Psoas muscle (tissue), 8 donors: Measurements from ENCODE around the gene BIRC5. TPM values are rescaled to one million over a fixed set of nuclear protein-coding genes. Genes with fewer than 3 reads are reported as not detected.

Experiments
- ATAC-seq, 4 donors: fragments of 200-7000 bp; cut with Tn5 transposase; one replicate each; pipeline ENCODE4 v1.9.1; 2020; ENCODE audit warnings: moderate library complexity in 3 of 4, mild to moderate bottlenecking in 2 of 4
- DNase-seq, 2 donors: peaks; one replicate each; pipeline ENCODE4 v3.0.0-alpha.2; 2020
- H3K27ac ChIP-seq: fragments of 200-600 bp; one replicate; pipeline ENCODE4 v1.8.0; 2022
- H3K27me3 ChIP-seq, 3 donors: fragments of 200-600 bp in 1 of 3; one replicate each; pipeline versions ENCODE4 v1.6.1 to v1.8.0; 2013 to 2022; ENCODE audit warnings: low read length in 2 of 3, mild to moderate bottlenecking in 2 of 3, moderate library complexity in 1 of 3; ENCODE audit not compliant: insufficient read depth in 3 of 3
- H3K36me3 ChIP-seq, 2 donors: fragments of 200-600 bp in 1 of 2; one replicate each; pipeline versions ENCODE4 v1.6.1 to v1.8.0; 2013 to 2022; ENCODE audit warnings: low read depth in 1 of 2, mild to moderate bottlenecking in 1 of 2, moderate library complexity in 1 of 2; ENCODE audit not compliant: insufficient read depth in 1 of 2
- H3K4me1 ChIP-seq: fragments of 200-600 bp; one replicate; pipeline ENCODE4 v1.8.0; 2022
- H3K4me3 ChIP-seq: fragments of 200-600 bp; one replicate; pipeline ENCODE4 v1.8.0; 2022; ENCODE audit warnings: mild to moderate bottlenecking
- H3K9me3 ChIP-seq: fragments of 200-600 bp; one replicate; pipeline ENCODE4 v1.8.0; 2022
- CTCF ChIP-seq: fragments of 200-600 bp; IDR thresholded peaks from one replicate; pipeline ENCODE4 v1.8.0; 2022; ENCODE audit warnings: antibody characterized with exemption
- WGBS, 3 donors: extraction: QIAGEN DNeasy Blood & Tissue Kit; methylation state at CpG; one replicate each; pipeline versions ENCODE4 v1.1.6 to v1.1.7; 2013; 5-methylcytosine and 5-hydroxymethylcytosine counted together
- intact Hi-C, 2 donors: fragments of 100-400 bp; cut with DNase I; formaldehyde crosslinking; loops; one replicate each; pipeline versions ENCODE4 v1.11.0 to v1.14.2; 2022
- polyA plus RNA-seq, 3 donors: library from polyadenylated mRNA; stranded (reverse); fragments of 200-250 nt; gene quantifications; one replicate each; pipeline ENCODE4 v1.2.3, GENCODE V29; 2013
- total RNA-seq, 4 donors: library from RNA; stranded (reverse); fragmentation: NEBNext Ultra II Directional in 2 of 4; extraction: Animal tissue kit (Norgen Biotek cat#: 25700) in 2 of 4; gene quantifications; one replicate each; pipeline versions ENCODE4 v1.2.1 to v1.2.4, GENCODE V29; 2021 to 2023
- donor health status: healthy with polysubstance abuse.
- donor health status: DM: no; HTN: no; CAD: no; lungs with moderate emphysema.
- donor health status: Bipolar disorder and iron deficiency.
- donor health status: healthy.
- donor health status: DM: yes; HTN: yes; CAD: no.
- donor health status: DM: no; HTN: no; CAD: no.
- donor health status: DM: no; HTN: no; CAD: no.
- donor health status: DM: yes; HTN: yes; CAD: no.

Gene BIRC5
- total and polyA plus RNA-seq, 7 donors, result 0.06 to 0.96 (median 0.23) TPM; not detected in 2

- 77 to 83% (median 77%) methylated on average over 26 of the region's 26 CpGs for WGBS, 3 donors
- Histone ChIP-seq H3K4me1 (peaks cover 12% of the 10 kb centered on the region), H3K36me3 (no peaks in the 10 kb centered on the region), H3K27ac (no peak overlapping the region), H3K4me3 (no peak overlapping the region), H3K9me3 (no peaks in the 10 kb centered on the region), H3K27me3 (peaks cover 0 to 21% (median 10%) of the 10 kb centered on the region in 3 donors)
- intact Hi-C loops, result no loop called here
- TF ChIP-seq CTCF, result no peak
- DNase-seq (no peak), ATAC-seq (no peak)
Measured at GRCh38 chr17:78267253-78268073, 53.4 kb downstream of the BIRC5 start.

GRCh38 chr17:78268191-78268874 is 54.3 kb downstream of the BIRC5 start:
- no peak for DNase-seq
- no peak overlapping the region for H3K27ac ChIP-seq
- intact Hi-C loops, result no loop called here
- no peaks in the 10 kb centered on the region for H3K9me3 ChIP-seq
- H3K36me3 ChIP-seq, result no peaks in the 10 kb centered on the region
- peaks cover 12% of the 10 kb centered on the region for H3K4me1 ChIP-seq
- no peak overlapping the region for H3K4me3 ChIP-seq
- peaks cover 0 to 21% (median 10%) of the 10 kb centered on the region in 3 donors for H3K27me3 ChIP-seq
- TF ChIP-seq CTCF, result no peak
- no peak for ATAC-seq
- WGBS, 3 donors, result 55 to 59% (median 58%) methylated on average over 23 to 24 of the region's 24 CpGs

DNA sequence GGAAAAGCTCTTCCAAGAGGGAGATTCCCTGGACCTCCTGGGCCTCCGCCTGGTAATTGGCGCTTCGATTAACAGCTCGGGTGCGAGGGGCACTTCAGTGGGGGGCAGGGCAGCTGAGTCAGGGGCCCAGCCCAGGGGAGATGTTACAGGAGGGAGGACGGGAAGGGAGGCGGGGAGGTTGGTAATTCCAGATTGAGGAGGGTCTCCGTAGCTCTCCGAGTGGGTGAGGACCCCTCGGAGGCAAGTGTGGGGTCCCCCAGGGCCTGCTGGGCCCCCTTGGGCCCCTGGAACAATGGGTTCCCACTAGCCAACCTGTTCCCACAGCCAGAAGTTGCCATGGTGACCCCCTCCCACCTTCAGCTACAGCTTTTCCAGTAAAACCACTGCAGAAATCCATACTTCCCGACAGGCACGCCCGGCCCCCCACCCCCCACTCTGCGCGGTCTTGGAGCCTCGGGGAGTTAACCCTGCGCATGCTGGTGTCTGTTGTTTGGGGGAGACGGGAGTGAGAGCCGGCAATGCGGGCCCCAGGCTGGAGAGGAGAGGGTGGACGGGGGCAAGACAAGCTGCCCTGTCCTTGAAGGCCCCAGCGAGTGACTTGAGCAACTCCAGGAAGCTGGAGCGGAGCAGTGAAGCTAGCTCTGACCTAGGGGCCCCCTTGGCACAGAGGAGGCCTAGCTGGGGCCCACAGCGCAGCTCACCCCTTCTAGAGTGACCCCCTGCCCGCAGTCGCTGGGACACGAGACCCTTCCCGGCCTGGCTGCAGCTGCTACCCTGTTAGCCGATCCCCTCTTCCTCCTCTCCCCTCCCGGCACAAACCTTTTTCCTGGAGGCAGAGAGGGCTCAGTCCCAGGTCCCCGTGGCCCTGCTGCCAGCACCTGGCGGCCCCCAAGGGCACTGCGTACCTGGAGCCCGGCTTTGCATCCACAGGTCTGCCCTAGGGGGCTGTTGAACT is 55.2 kb downstream of the BIRC5 start:
- TF ChIP-seq CTCF, result no peak
- intact Hi-C loops, result no loop called here
- no peaks in the 10 kb centered on the region for H3K36me3 ChIP-seq
- no peak overlapping the region for H3K4me3 ChIP-seq
- 44 to 47% (median 45%) methylated on average over 32 to 34 of the region's 34 CpGs for WGBS, 3 donors
- DNase-seq (no peak), ATAC-seq (no peak)
- H3K4me1 ChIP-seq, result peaks cover 12% of the 10 kb centered on the region
- H3K27me3 ChIP-seq, result peaks cover 0 to 21% (median 10%) of the 10 kb centered on the region in 3 donors
- H3K9me3 ChIP-seq, result no peaks in the 10 kb centered on the region
- no peak overlapping the region for H3K27ac ChIP-seq

DNA sequence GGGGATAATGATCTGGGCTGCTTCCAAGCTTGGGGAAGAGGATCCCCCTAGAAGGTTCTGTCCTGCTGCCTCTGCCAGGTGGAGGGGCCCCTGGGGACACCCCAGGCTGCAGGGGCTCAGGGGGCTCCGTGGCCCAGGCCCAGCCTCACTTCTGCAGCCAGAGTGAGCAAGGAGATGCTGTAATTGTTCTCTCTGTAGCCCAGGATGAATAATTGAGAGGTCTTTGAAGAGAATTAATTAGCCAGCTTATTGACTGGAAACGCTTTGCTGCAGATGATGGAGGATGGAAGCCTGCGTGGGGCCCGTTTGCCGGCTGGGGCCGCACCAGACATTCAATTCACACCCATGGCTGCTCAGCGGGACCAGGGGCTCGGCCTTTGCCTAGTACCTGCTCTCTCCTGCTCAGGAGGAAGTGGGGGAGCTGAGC is 55.9 kb downstream of the BIRC5 start:
- 84 to 93% (median 85%) methylated on average over 8 of the region's 8 CpGs for WGBS, 3 donors
- H3K27ac ChIP-seq, result no peak overlapping the region

More for the DNA sequence above, 55.9 kb downstream of the BIRC5 start:
- H3K9me3 ChIP-seq, result no peaks in the 10 kb centered on the region
- no peak for DNase-seq
- no peak for ATAC-seq
- H3K4me1 ChIP-seq, result peaks cover 12% of the 10 kb centered on the region
- intact Hi-C loops, result no loop called here
- TF ChIP-seq CTCF, result no peak
- H3K36me3 ChIP-seq, result no peaks in the 10 kb centered on the region
- no peak overlapping the region for H3K4me3 ChIP-seq
- H3K27me3 ChIP-seq, result peaks cover 0 to 21% (median 10%) of the 10 kb centered on the region in 3 donors
